SU-DHL-6 (cell line): ENCODE data around the gene ZNF580.

Experiments
- H2AFZ ChIP-seq: fragments of 200-600 bp; sonication (generic); 2 replicates; pipeline ENCODE4 v1.6.1; 2014; ENCODE audit warnings: low read depth, mild to moderate bottlenecking, moderate library complexity, mixed read lengths, antibody characterized with exemption, low read length; ENCODE audit not compliant: severe bottlenecking
- H3F3A ChIP-seq: fragments of 200-600 bp; shearing (Covaris generic); 2 replicates; pipeline ENCODE4 v1.6.0; 2016; ENCODE audit warnings: antibody characterized with exemption, mild to moderate bottlenecking; ENCODE audit not compliant: insufficient read depth
- H3K27ac ChIP-seq: fragments of 200-600 bp; sonication (generic); 2 replicates; pipeline ENCODE4 v1.5.1; 2016; ENCODE audit warnings: low read depth, mild to moderate bottlenecking, low read length, moderate library complexity, mixed read lengths
- H3K27me3 ChIP-seq: fragments of 200-600 bp; sonication (generic), shearing (Covaris generic); 2 replicates; pipeline ENCODE4 v1.6.0; 2014; ENCODE audit warnings: mild to moderate bottlenecking, low read length
- H3K36me3 ChIP-seq: fragments of 200-600 bp; sonication (generic); 2 replicates; pipeline ENCODE4 v1.6.1; 2014; ENCODE audit warnings: mild to moderate bottlenecking, low read length, mixed read lengths
- H3K4me2 ChIP-seq: fragments of 300-600, 200-600 bp; shearing (Covaris generic), sonication (generic); 2 replicates; pipeline ENCODE4 v1.6.0; 2014; ENCODE audit warnings: low read length, low read depth, mild to moderate bottlenecking; ENCODE audit not compliant: poor library complexity, severe bottlenecking
- H3K4me3 ChIP-seq: fragments of 200-600 bp; sonication (generic); 2 replicates; pipeline ENCODE4 v1.5.1; 2014; ENCODE audit warnings: antibody characterized with exemption, low read length, mild to moderate bottlenecking, mixed read lengths; ENCODE audit not compliant: insufficient read depth, poor library complexity, severe bottlenecking
- H3K79me2 ChIP-seq: fragments of 200-600 bp; sonication (generic); 2 replicates; pipeline ENCODE4 v1.6.1; 2014; ENCODE audit warnings: mild to moderate bottlenecking, low read length, moderate library complexity; ENCODE audit not compliant: insufficient read depth
- H3K9ac ChIP-seq: fragments of 200-600 bp; sonication (generic); 2 replicates; pipeline ENCODE4 v1.7.0; 2014; ENCODE audit warnings: mild to moderate bottlenecking, low read length
- H3K9me2 ChIP-seq: fragments of 200-600 bp; sonication (generic); replicated peaks from 2 replicates; pipeline ENCODE4 v1.6.1; 2014; ENCODE audit warnings: low read length; ENCODE audit not compliant: insufficient read depth
- H3K9me3 ChIP-seq: fragments of 200-600 bp; sonication (generic); 2 replicates; pipeline ENCODE4 v1.6.1; 2014; ENCODE audit warnings: low read length, mixed read lengths; ENCODE audit not compliant: insufficient read depth
- H4K20me1 ChIP-seq: fragments of 200-600 bp; sonication (generic); 2 replicates; pipeline ENCODE4 v1.6.1; 2014; ENCODE audit warnings: low read depth, mild to moderate bottlenecking, antibody characterized with exemption, low read length, moderate library complexity, mixed read lengths
- CTCF ChIP-seq: fragments of 200-600 bp; sonication (generic); IDR thresholded peaks from one replicate; pipeline ENCODE4 v1.5.1; 2017; ENCODE audit warnings: antibody characterized with exemption, mild to moderate bottlenecking, low read length, moderate library complexity; ENCODE audit not compliant: insufficient read depth, poor library complexity, severe bottlenecking
- EZH2phosphoT487 ChIP-seq: fragments of 200-600 bp; sonication (generic), shearing (Covaris generic); conservative IDR thresholded peaks from 2 replicates; pipeline ENCODE4 v1.6.1; 2018; ENCODE audit warnings: mild to moderate bottlenecking, antibody characterized with exemption, low read length, moderate library complexity, mixed read lengths

Gene ZNF580

GRCh38 chr19:55611300-55611982 lies 29.4 kb upstream of the ZNF580 start:
- H3K79me2 ChIP-seq: peaks cover 24% of the 10 kb centered on the region
- no peaks in the 10 kb centered on the region for H3K9me3 ChIP-seq
- no peak overlapping the region for H3K4me2 ChIP-seq
- H3K9ac ChIP-seq: no peak overlapping the region
- H3K4me3 ChIP-seq: no peak overlapping the region
- H2AFZ ChIP-seq: no peak overlapping the region
- H3K36me3 ChIP-seq: no peaks in the 10 kb centered on the region
- no peaks in the 10 kb centered on the region for H3F3A ChIP-seq
- H3K27me3 ChIP-seq: no peaks in the 10 kb centered on the region
- H3K9me2 ChIP-seq: no peaks in the 10 kb centered on the region
- H4K20me1 ChIP-seq: no peaks in the 10 kb centered on the region
- TF ChIP-seq CTCF: no peak
- no peak for TF ChIP-seq EZH2phosphoT487
- H3K27ac ChIP-seq: no peak overlapping the region

- H3K79me2 ChIP-seq: peaks cover 17% of the 10 kb centered on the region
- H3K27me3 ChIP-seq: no peaks in the 10 kb centered on the region
- no peaks in the 10 kb centered on the region for H3F3A ChIP-seq
- no peaks in the 10 kb centered on the region for H3K9me2 ChIP-seq
- H2AFZ ChIP-seq: no peak overlapping the region
- H3K27ac ChIP-seq: no peak overlapping the region
- no peak overlapping the region for H3K4me3 ChIP-seq
- no peak overlapping the region for H3K4me2 ChIP-seq
- no peak overlapping the region for H3K9ac ChIP-seq
- TF ChIP-seq EZH2phosphoT487 (no peak), CTCF (no peak)
- no peaks in the 10 kb centered on the region for H3K36me3 ChIP-seq
- H3K9me3 ChIP-seq: no peaks in the 10 kb centered on the region
- no peaks in the 10 kb centered on the region for H4K20me1 ChIP-seq
These were observed 28.7 kb upstream of the ZNF580 start for GRCh38 chr19:55611983-55612645.

GRCh38 chr19:55613396-55613795 lies 27.4 kb upstream of the ZNF580 start:
- no peak overlapping the region for H3K4me3 ChIP-seq
- H3K27me3 ChIP-seq: no peaks in the 10 kb centered on the region

More at GRCh38 chr19:55613396-55613795, 27.4 kb upstream of the ZNF580 start:
- H3K36me3 ChIP-seq: no peaks in the 10 kb centered on the region
- H2AFZ ChIP-seq: no peak overlapping the region
- H3K9me2 ChIP-seq: no peaks in the 10 kb centered on the region
- H3K4me2 ChIP-seq: no peak overlapping the region
- no peak overlapping the region for H3K27ac ChIP-seq
- no peaks in the 10 kb centered on the region for H3F3A ChIP-seq
- H3K79me2 ChIP-seq: peaks cover 8% of the 10 kb centered on the region; the same call in 1 of the 2 replicates
- no peak for TF ChIP-seq EZH2phosphoT487
- TF ChIP-seq CTCF: no peak
- no peak overlapping the region for H3K9ac ChIP-seq
- H3K9me3 ChIP-seq: no peaks in the 10 kb centered on the region
- no peaks in the 10 kb centered on the region for H4K20me1 ChIP-seq
